HEK293 (cell line): ENCODE results near the gene CATSPERZ.

Experiments used
- CTCF ChIA-PET: fragments of 350-600 bp; formaldehyde crosslinking; extraction: SDS; loops from one replicate; lab custom pipeline; 2021; ENCODE audit warnings: antibody characterized with exemption; lab: Yijun Ruan, JAX
- POLR2A ChIA-PET: fragments of 300-600 bp; formaldehyde crosslinking; extraction: SDS; loops from one replicate; lab custom pipeline; 2020; ENCODE audit warnings: antibody characterized with exemption, inconsistent platforms; lab: Yijun Ruan, JAX
- H3K27ac ChIP-seq: fragments of 200-500 bp; sonication (Bioruptor generic); 2 replicates; pipeline ENCODE4 v1.5.1; 2014; ENCODE audit warnings: low read depth, low read length, control low read depth, inconsistent platforms; ENCODE audit errors: extremely low read depth
- H3K36me3 ChIP-seq, 2 experiments: fragments of 200-500 bp in 1 of 2; sonication (Bioruptor generic) in 1 of 2; 1 replicate in 1 of 2; 2 replicates in 1 of 2; pipeline ENCODE4 v1.5.1; 2014 to 2017; ENCODE audit warnings: inconsistent platforms in 2 of 2, low read length in 2 of 2; ENCODE audit not compliant: control insufficient read depth in 2 of 2, insufficient read depth in 1 of 2
- H3K4me1 ChIP-seq: fragments of 200-500 bp; sonication (Bioruptor generic); 2 replicates; pipeline ENCODE4 v1.5.1; 2014; ENCODE audit warnings: mild to moderate bottlenecking, low read length, inconsistent platforms; ENCODE audit not compliant: control insufficient read depth, insufficient read depth
- H3K4me3 ChIP-seq: 2 replicates; pipeline ENCODE4 v1.5.1; 2011; ENCODE audit warnings: low read depth, mild to moderate bottlenecking, control low read depth, low read length, moderate library complexity
- H3K9me3 ChIP-seq: fragments of 200-500 bp; sonication (Bioruptor generic); 2 replicates; pipeline ENCODE4 v1.5.1; 2014; ENCODE audit warnings: low read depth, low read length, inconsistent platforms; ENCODE audit not compliant: control insufficient read depth, insufficient read depth
- HIC1 ChIP-seq: fragments of 450-650 bp; formaldehyde crosslinking; IDR thresholded peaks from 2 replicates; pipeline ENCODE4 v1.5.1; 2016; ENCODE audit warnings: missing biosample characterization, missing genetic modification characterization
- TSHZ1 ChIP-seq: fragments of 450-650 bp; formaldehyde crosslinking; IDR thresholded peaks from 2 replicates; pipeline ENCODE4 v1.5.1; 2016; ENCODE audit warnings: missing biosample characterization, missing genetic modification characterization, borderline replicate concordance
- ZBTB49 ChIP-seq: fragments of 450-650 bp; formaldehyde crosslinking; IDR thresholded peaks from 2 replicates; pipeline ENCODE4 v1.5.1; 2016; ENCODE audit warnings: missing biosample characterization, missing genetic modification characterization, low read depth
- ZFP69B ChIP-seq: fragments of 450-650 bp; formaldehyde crosslinking; IDR thresholded peaks from 2 replicates; pipeline ENCODE4 v1.5.1; 2016; ENCODE audit warnings: missing biosample characterization, missing genetic modification characterization
- ZIC2 ChIP-seq: fragments of 450-650 bp; formaldehyde crosslinking; IDR thresholded peaks from 2 replicates; pipeline ENCODE4 v1.5.1; 2016; ENCODE audit warnings: missing biosample characterization, missing genetic modification characterization
- ZNF132 ChIP-seq: fragments of 450-650 bp; formaldehyde crosslinking; IDR thresholded peaks from 2 replicates; pipeline ENCODE4 v1.5.1; 2017; ENCODE audit warnings: missing biosample characterization, missing genetic modification characterization, borderline replicate concordance
- ZNF146 ChIP-seq: fragments of 450-650 bp; formaldehyde crosslinking; IDR thresholded peaks from 2 replicates; pipeline ENCODE4 v1.5.1; 2016; ENCODE audit warnings: missing biosample characterization, missing genetic modification characterization
- ZNF16 ChIP-seq: fragments of 450-650 bp; formaldehyde crosslinking; IDR thresholded peaks from 2 replicates; pipeline ENCODE4 v1.5.1; 2016; ENCODE audit warnings: low read depth, missing biosample characterization, missing genetic modification characterization
- ZNF23 ChIP-seq: fragments of 450-650 bp; formaldehyde crosslinking; IDR thresholded peaks from 2 replicates; pipeline ENCODE4 v1.5.1; 2016; ENCODE audit warnings: missing biosample characterization, missing genetic modification characterization, borderline replicate concordance
- ZNF292 ChIP-seq: fragments of 450-650 bp; formaldehyde crosslinking; IDR thresholded peaks from 2 replicates; pipeline ENCODE4 v1.5.1; 2016; ENCODE audit warnings: low read depth, missing biosample characterization, missing genetic modification characterization, borderline replicate concordance
- ZNF433 ChIP-seq: fragments of 450-650 bp; formaldehyde crosslinking; IDR thresholded peaks from 2 replicates; pipeline ENCODE4 v1.5.1; 2016; ENCODE audit warnings: missing biosample characterization, missing genetic modification characterization, low read depth
- ZNF514 ChIP-seq: fragments of 450-650 bp; formaldehyde crosslinking; IDR thresholded peaks from 2 replicates; pipeline ENCODE4 v1.5.1; 2016; ENCODE audit warnings: missing biosample characterization, missing genetic modification characterization
- ZNF837 ChIP-seq: fragments of 450-650 bp; formaldehyde crosslinking; IDR thresholded peaks from 2 replicates; pipeline ENCODE4 v1.5.1; 2016; ENCODE audit warnings: missing biosample characterization, missing genetic modification characterization
- ZSCAN4 ChIP-seq: fragments of 450-650 bp; formaldehyde crosslinking; IDR thresholded peaks from 2 replicates; pipeline ENCODE4 v1.5.1; 2017; ENCODE audit warnings: missing biosample characterization, missing genetic modification characterization

CATSPERZ gene

GRCh38 chr11:64351136-64351631, 51.0 kb downstream of the CATSPERZ start (continued):
- TF ChIP-seq ZBTB49 (tag by site-specific recombination) (no peak), ZNF837 (tag by site-specific recombination) (no peak), ZNF16 (no peak), ZFP69B (tag by site-specific recombination) (peak; percentile 58)

- ChIA-PET CTCF (interaction anchor here (0.6 to 7.8 kb wide), 7 partner anchors 9 to 863 kb away, joined by 3 to 86 read pairs (median 4); partner anchors contain the start of genes CCDC88B, PRDX5 and TRMT112), POLR2A (interaction anchor here (3.7 kb wide), 1 partner anchor 35 kb away, joined by 34 read pairs; the partner anchor contains the start of genes PRDX5 and TRMT112)
- no peaks in the 10 kb centered on the region for H3K4me1 ChIP-seq
- H3K9me3 ChIP-seq: no peaks in the 10 kb centered on the region
- H3K36me3 ChIP-seq: no peaks in the 10 kb centered on the region
- no peak overlapping the region for H3K4me3 ChIP-seq
- TF ChIP-seq ZSCAN4 (tag by site-specific recombination) (no peak), ZNF433 (tag by site-specific recombination) (no peak), ZNF292 (tag by site-specific recombination) (no peak), ZNF514 (no peak), HIC1 (peak; percentile 9; the same call in 1 of the 2 replicates), ZIC2 (tag by site-specific recombination) (peak; percentile 60)
- TF ChIP-seq, all 188 proteins: peak for 2
- no peak overlapping the region for H3K27ac ChIP-seq
Measured at GRCh38 chr11:64352099-64352994, 52.2 kb downstream of the CATSPERZ start.

- TF ChIP-seq TSHZ1 (tag by site-specific recombination) (no peak), ZNF132 (tag by site-specific recombination) (no peak), ZNF23 (no peak), ZNF146 (tag by site-specific recombination) (no peak), ZNF16 (no peak)
- POLR2A ChIA-PET: interaction anchor here (3.7 kb wide), 1 partner anchor 36 kb away, joined by 34 read pairs; the partner anchor contains the start of genes PRDX5 and TRMT112
- Histone ChIP-seq H3K9me3 (no peaks in the 10 kb centered on the region), H3K4me3 (no peak overlapping the region), H3K4me1 (no peaks in the 10 kb centered on the region), H3K36me3 (no peaks in the 10 kb centered on the region), H3K27ac (no peak overlapping the region)
- CTCF ChIA-PET: interaction anchor here (0.6 to 7.8 kb wide), 11 partner anchors 10 to 516 kb away, joined by 3 to 86 read pairs (median 5); partner anchors contain the start of genes CCDC88B, ESRRA, FERMT3 and PRDX5
Measured at GRCh38 chr11:64352995-64353714, 53.0 kb downstream of the CATSPERZ start.
